ENCODE measurements around the gene SWSAP1. TPM values are rescaled to one million over a fixed set of nuclear protein-coding genes. Genes with fewer than 3 reads are reported as not detected.
A peak's percentile ranks its signal among the peaks of the same experiment; 100 is the strongest.

The SWSAP1 gene
- total and polyA plus RNA-seq, 9 of the 15 experiments (the other 6 are each of a cell fraction or from before 2014, with no cell fraction given) = 0.18 to 2.8 (median 1.7) TPM

- TF ChIP-seq CREB3 (tag; conservative IDR thresholded peaks at IDR 0.05; ENCODE audit: low read depth) (no peak), ZNF639 (CRISPR knock-in tag; conservative IDR thresholded peaks at IDR 0.05 in 1 of 2, IDR thresholded peaks at IDR 0.05 in 1 of 2) (peak in 1 of 2 experiments; percentile 56; a peak in 1 of 4 replicates), ETS1 (conservative IDR thresholded peaks at IDR 0.05; ENCODE audit: control insufficient read depth, low read depth, low read length) (peak; percentile 58; the same call in 1 of the 2 replicates), NR3C1 (CRISPR knock-in tag; IDR thresholded peaks at IDR 0.05) (no peak), ZKSCAN1 (IDR thresholded peaks at IDR 0.05; ENCODE audit: low read depth, low read length) (no peak), ZNF408 (CRISPR knock-in tag; IDR thresholded peaks at IDR 0.05; ENCODE audit: low read depth) (no peak), NR2C2 (CRISPR knock-in tag; IDR thresholded peaks at IDR 0.05) (0 out of 2 replicates have a peak, but pooled peaks have one; percentile 65), NR2C2 (tag; IDR thresholded peaks at IDR 0.05) (peak; percentile 85; the same call in 1 of the 2 replicates), KDM2B (CRISPR knock-in tag; IDR thresholded peaks at IDR 0.05) (no peak), ARID4B (CRISPR knock-in tag; IDR thresholded peaks at IDR 0.05) (peak; percentile 84; the same call in 1 of the 2 replicates), SRSF9 (IDR thresholded peaks at IDR 0.05; ENCODE audit: borderline replicate concordance, low read depth, low read length) (no peak), SMARCE1 (IDR thresholded peaks at IDR 0.05) (no peak), RFX1 (IDR thresholded peaks at IDR 0.05) (peak; percentile 82; the same call in 1 of the 2 replicates), NFE2 (IDR thresholded peaks at IDR 0.05; ENCODE audit: low read depth) (no peak), BCL6 (CRISPR knock-in tag; IDR thresholded peaks at IDR 0.05) (no peak), ATF4 (CRISPR knock-in tag; IDR thresholded peaks at IDR 0.05) (peak; percentile 65), SOX6 (IDR thresholded peaks at IDR 0.05) (peak; percentile 66), NFRKB (IDR thresholded peaks at IDR 0.05; ENCODE audit: low read depth) (peak; percentile 56; the same call in 1 of the 2 replicates)
Measured at GRCh38 chr19:11374433-11375142, at the start of gene SWSAP1 (continued).
